ENCODE measurements around the gene ADAMTS8.

DNA sequence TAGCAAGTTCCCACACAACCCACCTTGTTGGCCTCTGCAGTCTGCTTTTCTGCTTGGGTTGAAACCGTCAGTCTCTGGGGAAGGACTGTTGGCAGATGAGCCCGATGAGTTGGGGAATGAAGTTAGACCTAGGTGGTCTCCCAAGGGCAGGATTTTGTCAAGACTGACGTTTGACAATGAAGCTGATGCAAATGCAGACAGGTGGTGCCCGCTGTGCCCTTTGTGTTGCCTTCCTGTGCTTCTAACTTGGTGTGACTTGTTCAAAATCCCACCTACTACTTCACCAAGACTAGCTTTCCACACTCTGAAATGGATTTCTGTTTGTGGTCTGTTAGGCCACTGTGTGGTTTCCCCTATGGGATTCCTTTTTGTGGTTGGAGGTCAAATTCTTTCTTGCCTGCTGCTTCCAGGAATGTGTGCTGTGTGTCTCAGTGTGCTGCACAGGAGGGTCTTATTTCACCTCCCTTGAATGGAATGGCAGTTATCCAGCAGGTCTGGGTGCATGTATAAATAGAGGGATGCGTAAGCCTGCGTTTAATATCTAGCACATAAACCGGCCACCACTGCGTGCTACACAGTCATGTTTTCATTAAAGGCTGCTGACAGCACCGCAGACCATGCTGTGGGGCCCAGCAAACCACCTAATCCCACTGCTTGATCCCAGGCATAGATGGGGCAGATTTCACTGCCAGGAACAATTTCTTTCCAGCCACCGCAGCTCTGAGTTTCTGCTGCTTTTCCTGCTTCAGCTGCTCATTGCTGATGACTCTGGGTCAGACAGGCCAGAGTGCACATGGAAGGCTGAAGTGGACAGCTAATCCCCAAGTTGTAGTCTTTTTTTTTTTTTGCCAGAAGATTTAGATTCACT lies 44.8 kb downstream of the ADAMTS8 start:
- TF ChIP-seq, protein P1, sequence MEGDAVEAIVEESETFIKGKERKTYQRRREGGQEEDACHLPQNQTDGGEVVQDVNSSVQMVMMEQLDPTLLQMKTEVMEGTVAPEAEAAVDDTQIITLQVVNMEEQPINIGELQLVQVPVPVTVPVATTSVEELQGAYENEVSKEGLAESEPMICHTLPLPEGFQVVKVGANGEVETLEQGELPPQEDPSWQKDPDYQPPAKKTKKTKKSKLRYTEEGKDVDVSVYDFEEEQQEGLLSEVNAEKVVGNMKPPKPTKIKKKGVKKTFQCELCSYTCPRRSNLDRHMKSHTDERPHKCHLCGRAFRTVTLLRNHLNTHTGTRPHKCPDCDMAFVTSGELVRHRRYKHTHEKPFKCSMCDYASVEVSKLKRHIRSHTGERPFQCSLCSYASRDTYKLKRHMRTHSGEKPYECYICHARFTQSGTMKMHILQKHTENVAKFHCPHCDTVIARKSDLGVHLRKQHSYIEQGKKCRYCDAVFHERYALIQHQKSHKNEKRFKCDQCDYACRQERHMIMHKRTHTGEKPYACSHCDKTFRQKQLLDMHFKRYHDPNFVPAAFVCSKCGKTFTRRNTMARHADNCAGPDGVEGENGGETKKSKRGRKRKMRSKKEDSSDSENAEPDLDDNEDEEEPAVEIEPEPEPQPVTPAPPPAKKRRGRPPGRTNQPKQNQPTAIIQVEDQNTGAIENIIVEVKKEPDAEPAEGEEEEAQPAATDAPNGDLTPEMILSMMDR (IDR thresholded peaks at IDR 0.05) = no peak
- TF ChIP-seq POLR2A (IDR thresholded peaks at IDR 0.05) = no peak
